WTC11 (cell line): Measurements from ENCODE around the gene GABRB2. TPM values are rescaled to one million over a fixed set of nuclear protein-coding genes. Genes with fewer than 3 reads are reported as not detected.

Experiments
- ATAC-seq: fragments of 200-7000 bp; cut with Tn5 transposase; 2 replicates; pipeline ENCODE4 v1.10.0; 2021; ENCODE audit warnings: mild to moderate bottlenecking, moderate library complexity
- CTCF ChIA-PET: fragments of 300-600 bp; sonication (Branson Sonifier 250); formaldehyde crosslinking; loops from one replicate; lab custom pipeline; 2021; ENCODE audit warnings: antibody characterized with exemption; lab: Charles Lee
- POLR2A ChIA-PET: fragments of 350-600 bp; sonication (Branson Sonifier 250); formaldehyde crosslinking; loops from one replicate; lab custom pipeline; 2021; ENCODE audit warnings: antibody characterized with exemption; lab: Charles Lee
- DNase-seq: peaks from one replicate; pipeline ENCODE4 v3.0.0; 2021; ENCODE audit warnings: low spot score
- H3K27ac Mint-ChIP-seq: 2 replicates; pipeline ENCODE4 v1.8.0; 2021; ENCODE audit warnings: mixed read lengths
- H3K27me3 Mint-ChIP-seq: 2 replicates; pipeline ENCODE4 v1.8.0; 2021; ENCODE audit warnings: low read depth, mild to moderate bottlenecking, moderate library complexity, mixed read lengths
- H3K36me3 Mint-ChIP-seq: 2 replicates; pipeline ENCODE4 v1.8.0; 2021; ENCODE audit warnings: mixed read lengths
- H3K4me1 Mint-ChIP-seq: 2 replicates; pipeline ENCODE4 v1.8.0; 2022; ENCODE audit warnings: mixed read lengths
- H3K4me3 Mint-ChIP-seq: 2 replicates; pipeline ENCODE4 v1.8.0; 2021; ENCODE audit warnings: mild to moderate bottlenecking, moderate library complexity, mixed read lengths
- H3K9me3 Mint-ChIP-seq: 2 replicates; pipeline ENCODE4 v1.8.0; 2021; ENCODE audit warnings: mixed read lengths
- ARID4B ChIP-seq: sonication (generic); formaldehyde crosslinking; IDR thresholded peaks from 2 replicates; pipeline ENCODE4 v1.8.0; 2023; ENCODE audit warnings: missing genetic modification reagents, mild to moderate bottlenecking, borderline replicate concordance
- ELF4 ChIP-seq: sonication (generic); formaldehyde crosslinking; IDR thresholded peaks from 2 replicates; pipeline ENCODE4 v1.8.1; 2022; ENCODE audit warnings: low read depth, mild to moderate bottlenecking, moderate library complexity, missing genetic modification reagents
- ETV6 ChIP-seq: sonication (generic); formaldehyde crosslinking; IDR thresholded peaks from 2 replicates; pipeline ENCODE4 v1.8.1; 2022; ENCODE audit warnings: mild to moderate bottlenecking, missing genetic modification reagents
- FOXK1 ChIP-seq: sonication (generic); formaldehyde crosslinking; IDR thresholded peaks from 2 replicates; pipeline ENCODE4 v1.8.0; 2022; ENCODE audit warnings: mild to moderate bottlenecking, moderate library complexity, missing genetic modification reagents
- GRHL2 ChIP-seq: fragments of 250-450 bp; sonication (Bioruptor Pico); IDR thresholded peaks from 2 replicates; pipeline ENCODE4 v1.8.0; 2022; ENCODE audit warnings: mild to moderate bottlenecking, moderate library complexity; ENCODE audit not compliant: insufficient replicate concordance, severe bottlenecking
- GTF2I ChIP-seq: fragments of 250-450 bp; sonication (Bioruptor Pico); conservative IDR thresholded peaks from 2 replicates; pipeline ENCODE4 v1.4.0; 2021; ENCODE audit warnings: mild to moderate bottlenecking
- KAT7 ChIP-seq: sonication (generic); formaldehyde crosslinking; IDR thresholded peaks from 2 replicates; pipeline ENCODE4 v1.8.1; 2023; ENCODE audit warnings: missing genetic modification reagents, mild to moderate bottlenecking, borderline replicate concordance
- MAX ChIP-seq: sonication (generic); formaldehyde crosslinking; IDR thresholded peaks from 2 replicates; pipeline ENCODE4 v1.8.0; 2022; ENCODE audit warnings: mild to moderate bottlenecking, missing genetic modification reagents
- NFE2L1 ChIP-seq: sonication (generic); formaldehyde crosslinking; IDR thresholded peaks from 2 replicates; pipeline ENCODE4 v1.8.1; 2023; ENCODE audit warnings: missing genetic modification reagents
- NR2C2 ChIP-seq: sonication (generic); formaldehyde crosslinking; IDR thresholded peaks from 2 replicates; pipeline ENCODE4 v1.8.0; 2022; ENCODE audit warnings: mild to moderate bottlenecking, missing genetic modification reagents
- RORB ChIP-seq: fragments of 250-450 bp; sonication (Bioruptor Pico); IDR thresholded peaks from 2 replicates; pipeline ENCODE4 v1.9.0; 2021; ENCODE audit warnings: mild to moderate bottlenecking
- SMAD4 ChIP-seq: sonication (generic); formaldehyde crosslinking; IDR thresholded peaks from 2 replicates; pipeline ENCODE4 v1.8.0; 2022; ENCODE audit warnings: mild to moderate bottlenecking, missing genetic modification reagents
- ZMAT4 ChIP-seq: fragments of 250-450 bp; sonication (Bioruptor Pico); IDR thresholded peaks from 2 replicates; pipeline ENCODE4 v1.9.0; 2021; ENCODE audit warnings: mild to moderate bottlenecking
- ZNF281 ChIP-seq: sonication (generic); formaldehyde crosslinking; IDR thresholded peaks from 2 replicates; pipeline ENCODE4 v1.8.0; 2023; ENCODE audit warnings: mild to moderate bottlenecking, missing genetic modification reagents
- ZNF317 ChIP-seq: sonication (generic); formaldehyde crosslinking; IDR thresholded peaks from 2 replicates; pipeline ENCODE4 v1.8.1; 2023; ENCODE audit warnings: low read depth, mild to moderate bottlenecking, moderate library complexity, missing genetic modification reagents, borderline replicate concordance
- ZNF671 ChIP-seq: fragments of 250-450 bp; sonication (Bioruptor Pico); IDR thresholded peaks from 2 replicates; pipeline ENCODE4 v1.8.0; 2021; ENCODE audit warnings: mild to moderate bottlenecking
- ZSCAN18 ChIP-seq: fragments of 250-450 bp; sonication (Bioruptor Pico); IDR thresholded peaks from 2 replicates; pipeline ENCODE4 v2.1.2; 2022; ENCODE audit warnings: mild to moderate bottlenecking, moderate library complexity
- total RNA-seq: library from RNA; stranded (reverse); gene quantifications from 3 replicates; pipeline ENCODE4 v1.2.3, GENCODE V29; 2021
- TF ChIP-seq, protein P1 (sequence below): sonication (generic); formaldehyde crosslinking; conservative IDR thresholded peaks from 2 replicates; pipeline ENCODE4 v1.8.1; 2023; ENCODE audit warnings: mild to moderate bottlenecking, low read depth, missing genetic modification reagents, moderate library complexity
- TF ChIP-seq, protein P2 (sequence below): fragments of 250-450 bp; sonication (Bioruptor Pico); IDR thresholded peaks from 2 replicates; pipeline ENCODE4 v1.8.0; 2021; ENCODE audit warnings: mild to moderate bottlenecking
- TF ChIP-seq, protein P3 (sequence below): fragments of 250-450 bp; sonication (Bioruptor Pico); IDR thresholded peaks from 2 replicates; pipeline ENCODE4 v1.9.0; 2021; ENCODE audit warnings: moderate library complexity, mild to moderate bottlenecking, inconsistent platforms, borderline replicate concordance
- TF ChIP-seq, protein P4 (sequence below): sonication (generic); formaldehyde crosslinking; IDR thresholded peaks from 2 replicates; pipeline ENCODE4 v1.8.1; 2023; ENCODE audit warnings: mild to moderate bottlenecking, missing genetic modification reagents, moderate library complexity

The GABRB2 gene
- total RNA-seq, 1 experiment from 2014 or later = 0.79 TPM

- Mint-ChIP-seq H3K27ac (no peak overlapping the region), H3K36me3 (no peaks in the 10 kb centered on the region), H3K4me3 (no peak overlapping the region), H3K9me3 (no peaks in the 10 kb centered on the region), H3K27me3 (no peaks in the 10 kb centered on the region), H3K4me1 (no peaks in the 10 kb centered on the region)
- ATAC-seq (no peak), DNase-seq (no peak)
- POLR2A ChIA-PET = no interaction called here
- TF ChIP-seq GTF2I (CRISPR knock-in tag) (no peak), FOXK1 (no peak), ZNF281 (no peak), ZSCAN18 (no peak)
- CTCF ChIA-PET = no interaction called here
Measured at GRCh38 chr5:161403996-161404395, 142.5 kb downstream of the GABRB2 start.

DNA sequence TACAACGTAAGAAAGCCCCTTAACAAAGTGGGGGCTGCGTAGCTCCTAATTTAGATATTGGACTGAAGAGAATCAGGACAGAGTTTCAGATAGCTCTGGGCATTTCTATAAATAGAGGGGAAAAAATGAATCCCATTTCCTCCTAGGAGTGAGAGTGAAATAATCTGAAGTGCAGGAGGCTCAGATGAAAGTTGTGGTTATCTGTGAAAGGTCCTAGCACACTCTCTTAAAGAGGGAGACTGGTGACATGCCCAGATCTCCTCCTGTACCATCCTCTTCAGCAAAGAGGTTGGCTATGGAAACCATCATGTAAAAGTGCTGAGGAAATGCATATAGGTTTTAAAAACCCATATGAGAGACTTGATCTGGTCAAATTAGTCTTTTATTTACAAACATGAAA lies 143.4 kb downstream of the GABRB2 start:
- DNase-seq (no peak), ATAC-seq (no peak)
- POLR2A ChIA-PET = no interaction called here
- no peaks in the 10 kb centered on the region for H3K9me3 Mint-ChIP-seq
- no peak overlapping the region for H3K27ac Mint-ChIP-seq
- TF ChIP-seq GRHL2 (CRISPR knock-in tag) (no peak), ETV6 (CRISPR knock-in tag) (no peak), MAX (CRISPR knock-in tag) (no peak), ELF4 (CRISPR knock-in tag) (no peak), ZNF671 (CRISPR knock-in tag) (no peak), KAT7 (CRISPR knock-in tag) (no peak), SMAD4 (CRISPR knock-in tag) (no peak), ARID4B (CRISPR knock-in tag) (no peak), ZNF317 (no peak), RORB (no peak), NFE2L1 (no peak), ZMAT4 (no peak), NR2C2 (CRISPR knock-in tag) (no peak)
- TF ChIP-seq, protein P1, sequence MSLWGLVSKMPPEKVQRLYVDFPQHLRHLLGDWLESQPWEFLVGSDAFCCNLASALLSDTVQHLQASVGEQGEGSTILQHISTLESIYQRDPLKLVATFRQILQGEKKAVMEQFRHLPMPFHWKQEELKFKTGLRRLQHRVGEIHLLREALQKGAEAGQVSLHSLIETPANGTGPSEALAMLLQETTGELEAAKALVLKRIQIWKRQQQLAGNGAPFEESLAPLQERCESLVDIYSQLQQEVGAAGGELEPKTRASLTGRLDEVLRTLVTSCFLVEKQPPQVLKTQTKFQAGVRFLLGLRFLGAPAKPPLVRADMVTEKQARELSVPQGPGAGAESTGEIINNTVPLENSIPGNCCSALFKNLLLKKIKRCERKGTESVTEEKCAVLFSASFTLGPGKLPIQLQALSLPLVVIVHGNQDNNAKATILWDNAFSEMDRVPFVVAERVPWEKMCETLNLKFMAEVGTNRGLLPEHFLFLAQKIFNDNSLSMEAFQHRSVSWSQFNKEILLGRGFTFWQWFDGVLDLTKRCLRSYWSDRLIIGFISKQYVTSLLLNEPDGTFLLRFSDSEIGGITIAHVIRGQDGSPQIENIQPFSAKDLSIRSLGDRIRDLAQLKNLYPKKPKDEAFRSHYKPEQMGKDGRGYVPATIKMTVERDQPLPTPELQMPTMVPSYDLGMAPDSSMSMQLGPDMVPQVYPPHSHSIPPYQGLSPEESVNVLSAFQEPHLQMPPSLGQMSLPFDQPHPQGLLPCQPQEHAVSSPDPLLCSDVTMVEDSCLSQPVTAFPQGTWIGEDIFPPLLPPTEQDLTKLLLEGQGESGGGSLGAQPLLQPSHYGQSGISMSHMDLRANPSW (CRISPR knock-in tag) = no peak
- TF ChIP-seq, protein P2, sequence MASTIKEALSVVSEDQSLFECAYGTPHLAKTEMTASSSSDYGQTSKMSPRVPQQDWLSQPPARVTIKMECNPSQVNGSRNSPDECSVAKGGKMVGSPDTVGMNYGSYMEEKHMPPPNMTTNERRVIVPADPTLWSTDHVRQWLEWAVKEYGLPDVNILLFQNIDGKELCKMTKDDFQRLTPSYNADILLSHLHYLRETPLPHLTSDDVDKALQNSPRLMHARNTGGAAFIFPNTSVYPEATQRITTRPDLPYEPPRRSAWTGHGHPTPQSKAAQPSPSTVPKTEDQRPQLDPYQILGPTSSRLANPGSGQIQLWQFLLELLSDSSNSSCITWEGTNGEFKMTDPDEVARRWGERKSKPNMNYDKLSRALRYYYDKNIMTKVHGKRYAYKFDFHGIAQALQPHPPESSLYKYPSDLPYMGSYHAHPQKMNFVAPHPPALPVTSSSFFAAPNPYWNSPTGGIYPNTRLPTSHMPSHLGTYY (CRISPR knock-in tag) = no peak
- TF ChIP-seq, protein P3, sequence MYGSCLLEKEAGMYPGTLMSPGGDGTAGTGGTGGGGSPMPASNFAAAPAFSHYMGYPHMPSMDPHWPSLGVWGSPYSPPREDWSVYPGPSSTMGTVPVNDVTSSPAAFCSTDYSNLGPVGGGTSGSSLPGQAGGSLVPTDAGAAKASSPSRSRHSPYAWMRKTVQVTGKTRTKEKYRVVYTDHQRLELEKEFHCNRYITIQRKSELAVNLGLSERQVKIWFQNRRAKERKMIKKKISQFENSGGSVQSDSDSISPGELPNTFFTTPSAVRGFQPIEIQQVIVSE (CRISPR knock-in tag) = no peak
- TF ChIP-seq, protein P4, sequence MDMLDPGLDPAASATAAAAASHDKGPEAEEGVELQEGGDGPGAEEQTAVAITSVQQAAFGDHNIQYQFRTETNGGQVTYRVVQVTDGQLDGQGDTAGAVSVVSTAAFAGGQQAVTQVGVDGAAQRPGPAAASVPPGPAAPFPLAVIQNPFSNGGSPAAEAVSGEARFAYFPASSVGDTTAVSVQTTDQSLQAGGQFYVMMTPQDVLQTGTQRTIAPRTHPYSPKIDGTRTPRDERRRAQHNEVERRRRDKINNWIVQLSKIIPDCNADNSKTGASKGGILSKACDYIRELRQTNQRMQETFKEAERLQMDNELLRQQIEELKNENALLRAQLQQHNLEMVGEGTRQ (CRISPR knock-in tag) = no peak
- H3K4me3 Mint-ChIP-seq = no peak overlapping the region
- no peaks in the 10 kb centered on the region for H3K36me3 Mint-ChIP-seq
- H3K27me3 Mint-ChIP-seq = no peaks in the 10 kb centered on the region
- CTCF ChIA-PET = no interaction called here
- H3K4me1 Mint-ChIP-seq = no peaks in the 10 kb centered on the region
